ENCODE data around the gene GSTK1.
A peak's percentile ranks its signal among the peaks of the same experiment; 100 is the strongest.
"Not testable (repeated sequence)": the region's sequence is repeated elsewhere in the genome, so short reads cannot be mapped to it uniquely, and the experiment has no call there.

GSTK1 gene

GRCh38 chr7:143239813-143240212 is 23.4 kb upstream of the GSTK1 start:
- DNase-seq, result no peak

- peak; percentile 6 to 71 for DNase-seq
Measured at GRCh38 chr7:143240291-143241168, 22.7 kb upstream of the GSTK1 start.

- DNase-seq, result no peak
Measured at GRCh38 chr7:143242306-143242705, 20.9 kb upstream of the GSTK1 start.

- no peak for DNase-seq
Measured at GRCh38 chr7:143243111-143243510, 20.1 kb upstream of the GSTK1 start.

- DNase-seq, result no peak
Measured at GRCh38 chr7:143243614-143244013, 19.6 kb upstream of the GSTK1 start.

GRCh38 chr7:143244321-143244720 is 18.9 kb upstream of the GSTK1 start:
- no peak for DNase-seq

- DNase-seq, result no peak
Measured at GRCh38 chr7:143245123-143245522, 18.1 kb upstream of the GSTK1 start.

- no peak for DNase-seq
Measured at GRCh38 chr7:143247372-143247771, 15.9 kb upstream of the GSTK1 start.

GRCh38 chr7:143248761-143249354 is 14.4 kb upstream of the GSTK1 start:
- DNase-seq, result no peak

GRCh38 chr7:143250199-143250598 is 13.0 kb upstream of the GSTK1 start:
- DNase-seq, result no peak

- DNase-seq, result no peak
Measured at GRCh38 chr7:143250822-143251221, 12.4 kb upstream of the GSTK1 start.

- no peak for DNase-seq
Measured at GRCh38 chr7:143252006-143252405, 11.2 kb upstream of the GSTK1 start.

GRCh38 chr7:143255564-143255963 is 7.7 kb upstream of the GSTK1 start:
- DNase-seq, result no peak

- DNase-seq, result no peak
Measured at GRCh38 chr7:143256325-143256724, 6.9 kb upstream of the GSTK1 start.

GRCh38 chr7:143256932-143257331 is 6.3 kb upstream of the GSTK1 start:
- no peak for DNase-seq

- no peak for DNase-seq
Measured at GRCh38 chr7:143257501-143257900, 5.7 kb upstream of the GSTK1 start.

- DNase-seq, result no peak
Measured at GRCh38 chr7:143258831-143259230, 4.4 kb upstream of the GSTK1 start.

- DNase-seq, result no peak
Measured at GRCh38 chr7:143259765-143260164, 3.5 kb upstream of the GSTK1 start.

- DNase-seq, result no peak
Measured at GRCh38 chr7:143261901-143262300, 1.3 kb upstream of the GSTK1 start.

- DNase-seq, result not testable (repeated sequence)
Measured at GRCh38 chr7:143264196-143264568, 941 bp downstream of the GSTK1 start.

- DNase-seq, result no peak
Measured at GRCh38 chr7:143265017-143265693, 1.9 kb downstream of the GSTK1 start.

- DNase-seq, result no peak
Measured at GRCh38 chr7:143269251-143269650, 6.0 kb downstream of the GSTK1 start.

- DNase-seq, result no peak
Measured at GRCh38 chr7:143271240-143271639, 8.0 kb downstream of the GSTK1 start.

GRCh38 chr7:143272871-143273270 is 9.6 kb downstream of the GSTK1 start:
- DNase-seq, result no peak

All from NCI-H446 (cell line).